A549 treated with AZD9567 at 1 μM for 4 hours (cell line): ENCODE results near the gene TMEM140. TPM values are rescaled to one million over a fixed set of nuclear protein-coding genes. Genes with fewer than 3 reads are reported as not detected.

ENCODE experiments used
- total RNA-seq: library from RNA; stranded (reverse); fragments of 200-300 nt; extraction: Qiagen RNA extraction; gene quantifications from 5 replicates; pipeline ENCODE4 v1.2.3, GENCODE V29; 2022; ENCODE audit not compliant: insufficient read depth

TMEM140 gene
- total RNA-seq, result 0.82 to 2.0 TPM (median 1.1 TPM) in 5 replicates

DNA sequence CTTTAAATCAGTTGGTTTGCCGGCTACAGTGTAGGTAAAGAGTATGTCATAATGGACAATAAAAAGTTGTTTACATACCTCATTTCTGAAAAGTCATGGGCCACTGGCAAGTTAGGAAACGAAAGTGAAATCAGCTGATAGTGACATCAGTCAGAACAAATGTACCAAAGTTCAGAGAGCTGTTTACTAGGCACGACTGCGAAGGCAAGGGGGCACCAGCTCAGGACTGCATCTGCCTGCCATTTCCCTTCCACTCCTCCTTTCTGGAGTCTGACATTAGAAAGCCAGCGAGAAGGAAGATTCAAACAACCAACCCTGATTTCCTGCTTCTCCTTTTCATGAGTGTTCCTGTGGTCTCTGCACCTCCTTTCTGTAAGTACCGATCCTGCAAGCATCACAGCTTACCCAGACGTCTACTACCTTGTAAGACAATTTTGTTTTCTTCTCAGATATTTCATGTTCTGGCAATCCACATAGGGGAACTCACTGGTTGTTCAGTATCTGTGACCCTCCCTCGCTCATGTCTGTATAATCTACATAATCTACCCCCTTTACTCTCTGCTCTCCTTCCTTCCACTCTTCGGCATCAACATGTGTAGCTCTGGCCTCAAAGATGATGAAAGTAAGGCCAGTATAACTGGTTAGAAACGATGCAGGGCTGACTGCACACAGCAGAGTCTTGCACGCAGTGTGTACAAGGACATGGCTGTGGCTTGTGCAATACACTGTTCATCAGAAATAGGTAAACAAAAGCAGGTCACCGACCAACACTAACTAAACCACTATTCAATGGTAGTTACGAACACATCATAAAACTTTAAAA lies at the start of gene TMEM140:
TMEM140 (plus strand) TSS at position 174 of the 823 bp plus-strand sequence. CDS start 16,370 bp downstream, outside the sequence.

GRCh38 chr7:135170274-135170997 lies 22.6 kb downstream of the TMEM140 start, which contains the start of gene CYREN:
CYREN (minus strand) TSS chr7:135170707; CDS start chr7:135168922, 1,785 bp downstream.

DNA sequence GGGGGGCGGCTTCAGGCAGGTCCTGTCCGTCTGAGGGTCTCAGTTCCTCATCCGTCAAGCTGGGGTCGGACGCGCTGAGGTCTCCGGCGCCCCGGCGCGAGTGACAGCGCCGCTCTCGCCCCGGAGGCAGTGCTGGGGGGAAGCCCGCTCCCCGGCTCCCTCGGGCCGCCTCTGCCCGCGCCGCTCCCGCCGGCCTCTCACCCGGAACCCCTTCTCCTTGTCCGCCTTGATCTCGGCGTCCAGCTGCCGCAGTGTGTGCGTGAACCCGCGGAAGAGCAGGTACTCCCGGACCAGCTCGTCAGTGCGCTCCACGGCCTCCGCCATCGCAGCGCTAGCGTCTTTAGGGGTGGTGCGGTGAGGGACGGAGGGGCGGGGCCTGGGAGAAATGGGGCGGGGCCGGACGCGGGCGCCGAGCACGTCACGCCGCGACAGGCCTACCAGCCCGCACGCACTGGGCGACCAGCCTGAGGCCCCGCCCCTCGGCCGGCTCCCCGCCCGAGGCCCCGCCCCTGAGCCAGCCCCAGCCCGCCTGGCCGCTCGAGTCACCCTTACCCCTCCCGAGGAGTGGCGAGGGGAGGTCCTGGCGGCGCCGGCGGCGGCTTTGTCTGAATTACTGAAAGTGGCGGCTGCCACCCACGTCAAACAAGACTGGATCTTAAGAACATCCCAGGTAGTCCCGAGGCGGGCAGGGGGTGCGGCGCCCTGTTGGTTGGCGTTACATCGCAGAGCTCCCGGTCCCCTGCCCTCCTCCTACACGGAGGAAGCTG lies 63.5 kb downstream of the TMEM140 start, which contains the start of gene WDR91:
WDR91 (minus strand) TSS at position 348 of the 767 bp plus-strand sequence; CDS start at position 324, 24 bp downstream.

Other genes with a start within 250 kb of the TMEM140 start
- gene AGBL3, start 161.6 kb upstream of the TMEM140 start, total RNA-seq, result 0.87 to 1.2 TPM (median 0.92 TPM) in 4 of 5 replicates, not detected in the other
- 58.6 to 76.5 TPM (median 75.3 TPM) in 5 replicates for gene CYREN, start 22.6 kb downstream of the TMEM140 start, total RNA-seq
- gene WDR91, start 63.5 kb downstream of the TMEM140 start, total RNA-seq, result 7.3 to 12.1 TPM (median 8.5 TPM) in 5 replicates
- gene STRA8, start 85.8 kb downstream of the TMEM140 start, total RNA-seq, result not detected in 5 replicates